KBM-7 (cell line): ENCODE data around the gene NBPF12.
"Not testable (repeated sequence)": the region's sequence is repeated elsewhere in the genome, so short reads cannot be mapped to it uniquely, and the experiment has no call there.

ENCODE experiments used
- DNase-seq: peaks from one replicate; pipeline ENCODE4 v3.0.0-alpha.2; 2015
- in situ Hi-C: fragments of 300-500 bp; cut with MboI; formaldehyde crosslinking; loops from 2 replicates; pipeline ENCODE4 v1.14.3; 2020; ENCODE audit warnings: low sequenced_read_pairs, low pct_unique_long_range_greater_than_20kb, mixed read lengths

The NBPF12 gene, protein sequence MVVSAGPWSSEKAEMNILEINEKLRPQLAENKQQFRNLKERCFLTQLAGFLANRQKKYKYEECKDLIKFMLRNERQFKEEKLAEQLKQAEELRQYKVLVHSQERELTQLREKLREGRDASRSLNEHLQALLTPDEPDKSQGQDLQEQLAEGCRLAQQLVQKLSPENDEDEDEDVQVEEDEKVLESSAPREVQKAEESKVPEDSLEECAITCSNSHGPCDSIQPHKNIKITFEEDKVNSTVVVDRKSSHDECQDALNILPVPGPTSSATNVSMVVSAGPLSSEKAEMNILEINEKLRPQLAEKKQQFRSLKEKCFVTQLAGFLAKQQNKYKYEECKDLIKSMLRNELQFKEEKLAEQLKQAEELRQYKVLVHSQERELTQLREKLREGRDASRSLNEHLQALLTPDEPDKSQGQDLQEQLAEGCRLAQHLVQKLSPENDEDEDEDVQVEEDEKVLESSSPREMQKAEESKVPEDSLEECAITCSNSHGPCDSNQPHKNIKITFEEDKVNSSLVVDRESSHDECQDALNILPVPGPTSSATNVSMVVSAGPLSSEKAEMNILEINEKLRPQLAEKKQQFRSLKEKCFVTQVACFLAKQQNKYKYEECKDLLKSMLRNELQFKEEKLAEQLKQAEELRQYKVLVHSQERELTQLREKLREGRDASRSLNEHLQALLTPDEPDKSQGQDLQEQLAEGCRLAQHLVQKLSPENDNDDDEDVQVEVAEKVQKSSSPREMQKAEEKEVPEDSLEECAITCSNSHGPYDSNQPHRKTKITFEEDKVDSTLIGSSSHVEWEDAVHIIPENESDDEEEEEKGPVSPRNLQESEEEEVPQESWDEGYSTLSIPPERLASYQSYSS (N-terminal part only)

DNA sequence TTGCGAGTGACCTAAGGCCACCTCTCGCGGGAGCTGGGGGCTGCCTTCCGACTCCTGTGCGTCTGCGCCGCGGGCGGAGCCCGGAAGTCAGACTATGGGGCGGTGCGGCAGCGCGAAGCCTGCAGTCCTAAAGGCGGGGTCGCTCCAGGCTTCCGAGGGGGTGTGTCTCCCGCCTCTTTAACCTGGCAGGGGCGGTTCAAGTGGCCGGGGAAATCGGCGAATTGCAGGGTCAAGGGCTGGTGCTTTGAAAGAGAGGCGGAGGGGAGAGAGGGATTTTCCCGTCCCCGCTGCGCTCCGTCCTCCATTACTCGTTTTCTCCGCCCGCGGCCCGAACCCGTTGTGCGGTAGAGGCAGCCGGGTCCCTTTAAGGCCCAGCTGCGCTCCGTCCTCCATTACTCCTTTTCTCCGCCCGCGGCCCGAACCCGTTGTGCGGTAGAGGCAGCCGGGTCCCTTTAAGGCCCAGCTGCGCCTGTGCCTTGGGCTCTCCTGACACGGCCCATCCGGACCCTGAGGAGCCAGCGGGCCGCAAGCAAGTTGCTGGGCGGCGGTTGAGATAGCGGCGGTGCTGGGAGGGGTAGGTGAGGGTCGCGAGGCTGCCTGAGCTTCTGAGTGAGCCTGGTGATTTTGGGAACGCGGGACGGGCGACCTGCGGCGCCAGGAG, at the start of gene NBPF12:
Gene NBPF12, plus strand, starts transcription at position 83 of the 661 bp plus-strand sequence. CDS start 21,820 bp downstream, outside the sequence.
- in situ Hi-C loops: not testable (repeated sequence)
- peak; percentile 77 for DNase-seq

DNA sequence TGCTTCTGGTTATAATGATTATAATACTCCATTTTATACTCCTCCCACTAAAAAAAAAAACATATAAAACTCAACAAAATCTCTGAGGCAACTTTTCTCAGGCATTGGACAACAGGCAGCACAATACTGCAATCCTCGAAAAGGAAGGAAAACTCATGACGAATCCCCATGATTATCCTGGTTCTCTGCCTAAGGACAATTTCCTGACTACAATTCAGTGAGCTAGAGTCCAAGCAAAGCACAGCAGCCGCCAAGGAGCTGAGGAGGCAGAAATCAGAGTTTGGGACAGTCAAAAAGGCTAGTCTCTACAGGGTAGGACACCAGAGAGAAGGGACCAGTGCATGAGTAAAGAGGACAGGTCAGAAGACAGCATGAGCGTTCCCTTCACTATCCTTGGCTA, 46.8 kb upstream of the NBPF12 start:
- in situ Hi-C loops, DNase-seq: not testable (repeated sequence)

DNA sequence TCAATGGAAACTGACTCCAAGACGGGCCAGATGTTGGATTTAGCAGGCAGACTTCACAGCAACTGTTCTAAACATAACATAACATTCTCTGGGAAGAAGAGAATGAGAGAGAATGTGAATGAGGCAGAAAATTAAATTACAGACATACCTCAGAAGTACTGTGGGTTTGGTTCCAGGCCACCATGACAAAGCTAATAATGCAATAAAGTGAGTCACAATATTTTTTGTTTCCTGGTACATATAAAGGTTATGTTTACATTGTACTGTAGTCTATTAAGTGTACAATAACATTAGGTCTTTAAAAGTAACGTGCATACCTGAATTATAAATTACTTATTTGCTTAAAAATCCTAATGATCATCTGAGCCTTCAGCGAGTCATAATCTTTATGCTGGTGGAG, 45.8 kb upstream of the NBPF12 start:
- DNase-seq, in situ Hi-C loops: not testable (repeated sequence)

DNA sequence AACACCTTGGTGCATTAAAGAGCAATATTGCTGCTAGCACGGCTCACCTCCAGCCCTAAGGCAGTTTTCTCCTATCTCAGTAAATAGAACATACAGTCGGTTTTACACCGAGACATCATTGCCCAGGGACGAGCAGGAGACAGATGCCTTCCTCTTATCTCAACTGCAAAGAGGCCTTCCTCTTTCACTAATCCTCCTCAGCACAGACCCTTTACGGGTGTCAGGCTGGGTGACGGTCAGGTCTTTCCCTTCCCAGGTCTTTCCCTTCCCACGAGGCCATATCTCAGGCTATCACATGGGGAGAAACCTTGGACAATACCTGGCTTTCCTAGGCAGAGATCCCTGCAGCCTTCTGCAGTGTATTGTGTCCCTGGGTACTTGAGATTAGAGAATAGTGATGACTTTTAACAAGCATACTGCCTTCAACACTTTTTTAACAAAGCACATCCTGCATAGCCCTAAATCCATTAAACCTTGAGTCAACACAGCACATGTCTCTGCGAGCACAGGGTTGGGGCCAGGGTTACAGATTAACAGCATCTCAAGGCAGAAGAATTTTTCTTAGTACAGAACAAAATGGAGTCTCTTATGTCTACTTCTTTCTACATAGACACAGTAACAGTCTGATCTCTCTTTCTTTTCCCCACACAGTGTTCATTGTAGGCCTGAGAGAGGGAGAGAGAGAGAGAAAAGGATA, 30.4 kb upstream of the NBPF12 start:
- in situ Hi-C loops, DNase-seq: not testable (repeated sequence)

DNA sequence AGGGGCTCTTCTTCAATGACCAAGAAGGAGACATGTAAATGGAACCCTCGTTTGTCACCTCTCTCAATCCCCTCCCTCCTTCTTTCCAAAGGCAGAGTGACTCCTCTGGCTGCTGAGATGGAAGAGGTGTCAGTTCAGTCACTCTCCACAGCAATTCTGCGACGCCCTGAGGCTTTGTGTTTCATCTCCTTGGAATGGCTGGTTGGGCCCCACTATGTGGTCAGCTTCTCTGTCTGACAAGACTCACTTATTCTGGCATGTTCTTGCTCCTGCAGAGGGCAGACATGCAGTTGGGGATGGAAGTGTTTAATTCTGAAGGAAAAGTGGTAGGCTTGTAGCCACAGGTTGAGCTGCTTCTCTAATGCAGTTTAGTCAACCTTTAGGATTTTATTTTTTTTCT, 25.1 kb upstream of the NBPF12 start:
- in situ Hi-C loops, DNase-seq: not testable (repeated sequence)

DNA sequence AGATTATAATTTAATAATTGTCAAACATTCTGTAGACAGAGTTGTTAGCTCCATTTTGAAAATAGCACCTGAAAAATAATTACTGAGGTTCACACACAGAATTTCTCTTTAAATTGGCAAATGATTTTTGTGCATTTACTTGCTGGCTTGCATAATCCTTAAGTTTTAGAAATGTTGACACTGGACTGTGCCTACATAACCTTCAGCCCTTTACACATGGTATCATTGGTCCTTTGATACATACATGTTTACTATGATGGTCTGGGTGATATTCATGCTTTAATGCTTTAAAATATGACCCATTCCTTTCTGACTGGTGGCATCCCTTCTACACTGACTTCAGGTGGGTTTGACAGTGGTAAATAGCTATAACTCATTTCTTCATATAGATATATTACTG, 17.3 kb upstream of the NBPF12 start:
- DNase-seq, in situ Hi-C loops: not testable (repeated sequence)

DNA sequence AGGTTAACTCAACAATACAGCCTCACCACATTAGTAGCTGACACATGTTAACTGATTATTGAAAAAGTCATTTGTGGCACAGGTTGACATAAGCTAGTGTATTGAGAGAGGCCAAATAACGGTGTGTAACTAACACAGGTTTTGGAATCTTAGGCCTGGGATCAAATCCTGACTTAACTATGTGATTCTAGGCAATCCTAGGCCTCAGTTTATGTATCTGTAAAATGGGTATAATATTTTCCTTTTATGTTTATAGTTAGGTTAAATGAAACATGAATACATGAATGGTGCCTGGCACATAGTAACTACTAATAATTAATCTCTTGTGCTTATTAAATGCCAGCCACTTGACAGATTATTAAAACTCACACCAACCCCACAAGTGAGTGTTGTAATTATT, 15.5 kb upstream of the NBPF12 start:
- DNase-seq, in situ Hi-C loops: not testable (repeated sequence)

DNA sequence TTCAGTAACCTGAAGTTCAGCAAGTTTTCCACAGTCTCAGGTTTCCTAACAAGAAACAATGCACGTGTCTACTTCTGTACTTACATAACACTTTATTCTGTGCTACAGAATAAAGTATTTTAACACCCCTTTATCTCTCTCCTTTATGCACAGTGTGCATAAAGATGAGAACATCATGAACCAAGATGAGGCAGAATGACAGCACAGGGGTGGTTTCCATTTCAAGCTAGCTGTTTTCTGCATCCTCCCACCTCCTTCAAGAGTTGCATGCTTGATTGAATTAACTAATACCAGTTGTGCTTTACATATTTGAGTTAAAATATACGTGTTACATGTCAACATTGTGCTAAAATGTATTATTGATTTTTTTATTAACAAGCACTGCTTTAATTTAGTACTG, 14.0 kb upstream of the NBPF12 start:
- DNase-seq, in situ Hi-C loops: not testable (repeated sequence)

DNA sequence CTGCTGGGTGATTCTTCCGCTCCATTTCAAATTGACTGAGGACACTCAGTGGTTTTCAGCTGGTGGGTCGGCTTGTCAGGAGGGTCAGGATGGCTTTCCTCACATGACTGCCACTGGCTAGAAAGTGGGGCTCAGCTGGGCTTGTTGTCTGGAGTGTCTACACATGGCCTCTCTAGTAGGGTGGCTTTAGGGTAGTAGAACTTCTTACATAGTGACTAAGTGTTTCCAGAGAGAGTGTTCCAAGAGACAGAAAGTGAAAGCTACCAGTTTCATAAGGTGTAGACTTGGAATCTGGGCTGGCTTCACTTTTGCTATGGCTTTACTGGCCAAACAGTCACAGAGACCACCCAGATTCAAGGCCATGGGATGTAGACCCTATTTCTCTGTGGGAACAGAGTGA, 11.7 kb upstream of the NBPF12 start:
- DNase-seq, in situ Hi-C loops: not testable (repeated sequence)

DNA sequence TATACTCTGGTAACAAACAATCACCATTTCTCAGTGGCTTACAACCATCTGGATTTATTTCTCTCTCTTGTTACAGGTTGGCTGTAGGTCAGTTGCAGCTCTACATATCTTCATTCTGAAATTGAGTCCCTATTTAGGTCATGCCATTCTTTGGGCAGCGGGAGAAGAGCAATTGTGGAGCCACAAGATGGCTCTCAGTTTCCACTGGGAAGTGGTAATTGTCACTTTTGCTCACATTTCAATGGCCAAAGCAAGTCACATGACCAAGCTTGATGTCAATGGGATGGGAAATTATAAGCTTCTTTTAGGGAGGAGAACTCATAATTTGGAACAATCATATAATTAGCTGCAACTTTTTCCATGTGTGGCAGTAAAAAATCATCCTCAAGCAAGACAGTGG, 7.9 kb upstream of the NBPF12 start:
- in situ Hi-C loops, DNase-seq: not testable (repeated sequence)

DNA sequence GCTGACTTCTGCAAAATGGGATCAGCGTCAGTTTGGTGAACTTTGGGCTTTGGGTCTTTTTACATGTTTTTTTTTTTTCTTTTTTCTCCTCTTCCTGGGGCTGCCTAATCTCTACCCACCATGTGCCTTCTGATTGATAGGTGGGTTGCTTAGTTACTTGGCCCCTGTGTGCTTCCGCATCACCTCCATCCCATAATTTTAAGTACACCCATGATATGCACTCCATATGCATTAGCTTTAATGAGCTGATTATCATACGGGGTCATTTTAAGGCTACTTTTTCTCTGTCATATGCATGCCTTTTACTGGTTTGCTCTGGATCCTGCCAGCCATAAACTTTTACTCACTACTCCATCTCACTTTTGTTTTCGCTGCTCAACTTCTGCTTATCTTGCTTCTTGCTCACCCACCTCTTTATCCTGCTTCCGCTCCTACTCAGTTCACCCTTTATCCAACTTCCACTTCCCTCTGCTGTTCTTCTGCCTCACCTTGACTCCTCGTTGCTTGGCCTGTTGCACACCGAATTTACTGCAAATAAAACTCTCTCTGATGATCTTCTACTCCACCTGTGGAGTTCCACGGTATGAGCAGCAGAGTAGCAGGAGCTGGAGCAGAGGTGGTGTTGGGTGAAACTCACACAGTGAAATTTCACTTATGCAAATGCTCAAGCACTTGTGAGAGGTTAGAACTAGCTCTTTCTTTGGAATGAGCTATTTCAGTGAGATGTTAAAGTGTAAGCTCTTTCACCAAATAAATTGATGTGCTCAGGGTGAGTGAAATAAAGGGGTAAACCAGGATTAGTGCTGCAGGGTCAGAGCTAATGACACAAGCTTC, 3.5 kb upstream of the NBPF12 start:
- DNase-seq: peak; percentile 40
- in situ Hi-C loops: not testable (repeated sequence)

DNA sequence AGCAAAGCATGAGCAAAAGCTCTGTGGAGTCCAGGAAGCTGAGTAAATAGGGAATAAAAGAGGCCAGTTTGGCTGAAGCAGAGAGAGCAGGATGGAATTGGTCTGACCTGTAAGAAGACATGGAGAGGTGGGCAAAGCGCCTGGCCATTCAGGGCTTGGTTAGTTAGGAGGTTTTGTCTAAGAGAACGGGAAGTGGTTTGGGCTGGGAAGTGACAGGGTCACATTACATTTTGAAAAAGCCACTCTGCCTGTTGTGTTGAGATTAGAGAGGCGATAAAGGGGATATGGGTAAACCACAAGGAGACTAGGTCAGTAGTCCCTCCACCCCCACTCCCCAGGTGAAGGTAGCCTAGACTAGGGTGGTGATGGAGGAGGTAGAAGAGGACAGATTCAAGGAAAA, 662 bp upstream of the NBPF12 start:
- DNase-seq, in situ Hi-C loops: not testable (repeated sequence)

DNA sequence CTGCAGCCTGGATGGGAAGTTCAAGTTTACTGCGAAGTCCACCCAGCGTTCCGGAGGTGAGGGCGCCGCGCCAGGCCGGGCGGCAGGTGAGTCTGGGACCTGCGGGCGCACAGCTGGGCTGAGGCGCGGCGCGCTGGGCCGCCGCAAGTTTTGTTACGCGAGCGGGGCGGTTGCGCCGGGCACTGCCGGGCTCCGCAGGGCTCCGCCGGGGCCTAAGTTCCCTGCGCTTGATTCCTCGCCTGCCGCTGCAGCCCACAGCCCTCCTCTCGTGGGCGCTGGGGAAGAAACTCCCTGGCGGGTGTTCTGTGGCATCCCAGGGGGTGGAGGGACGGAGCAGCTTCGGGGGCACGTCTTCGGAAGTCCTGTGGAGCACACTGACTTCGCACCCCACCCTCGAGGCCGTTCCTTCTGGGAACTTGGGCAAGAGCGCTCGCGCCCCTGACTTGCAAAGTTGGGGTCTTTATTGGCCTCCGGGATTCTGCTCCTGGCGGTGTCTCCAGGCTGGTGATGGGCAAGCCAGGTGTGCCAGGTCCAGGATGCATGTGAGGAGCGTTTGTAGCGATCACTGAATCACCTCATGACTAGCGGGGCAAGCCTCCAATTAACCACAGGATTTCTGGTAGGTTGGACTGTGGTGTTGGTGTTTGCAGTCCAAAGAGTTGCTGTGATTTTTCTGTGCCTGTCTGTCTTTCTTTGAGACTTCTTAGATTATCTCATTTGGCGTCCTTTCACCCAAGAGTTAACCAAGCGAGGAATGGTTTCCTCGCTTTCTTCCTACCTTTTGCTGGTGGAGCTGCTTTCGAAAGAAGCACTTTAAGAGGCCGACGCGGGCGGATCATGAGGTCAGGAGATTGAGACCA, 1.0 kb downstream of the NBPF12 start:
- peak; percentile 15 for DNase-seq
- in situ Hi-C loops: not testable (repeated sequence)

DNA sequence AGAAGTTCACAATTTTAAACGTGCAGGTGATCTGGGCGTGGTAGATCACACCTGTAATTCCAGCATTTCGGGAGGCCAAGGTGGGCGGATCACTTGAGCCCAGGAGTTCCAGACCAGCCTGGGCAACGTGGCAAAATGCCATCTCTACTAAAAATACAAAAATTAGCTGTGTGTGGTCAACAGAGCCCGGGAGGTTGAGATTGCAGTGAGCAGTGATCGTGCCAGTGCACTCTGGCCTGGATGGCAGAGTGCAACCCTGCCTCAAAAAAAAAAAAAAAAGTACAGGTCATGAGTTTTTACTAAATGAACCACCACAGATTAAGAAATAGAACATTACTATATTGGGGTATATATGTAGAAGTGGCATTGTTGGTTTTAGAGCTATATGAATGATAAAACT, 2.2 kb downstream of the NBPF12 start:
- DNase-seq, in situ Hi-C loops: not testable (repeated sequence)

DNA sequence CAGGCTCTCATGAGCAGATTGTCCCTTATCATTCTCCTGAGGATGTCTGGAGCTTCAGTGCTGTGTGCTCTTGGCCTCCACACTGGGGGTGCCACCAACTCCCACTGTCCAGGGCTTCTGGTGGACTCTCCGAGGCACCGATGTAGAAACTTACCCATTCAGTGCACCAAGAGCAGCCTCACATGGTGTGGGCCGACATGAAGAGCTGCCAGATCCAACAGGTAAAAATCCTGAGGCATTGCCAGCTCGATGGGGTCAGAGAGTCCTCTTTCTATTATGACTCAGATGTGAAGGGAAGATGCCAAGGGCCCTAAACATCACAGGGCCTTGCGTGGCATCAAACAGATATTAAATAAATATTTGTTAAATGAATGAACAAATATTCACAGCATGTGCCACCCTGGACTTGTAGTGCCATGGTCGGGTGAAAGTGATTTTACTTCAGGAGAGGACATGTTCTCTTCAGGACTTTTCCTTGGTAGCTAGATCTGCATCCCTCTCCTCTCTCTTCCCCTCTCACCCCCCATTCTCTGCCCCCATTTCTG, 5.3 kb downstream of the NBPF12 start:
- in situ Hi-C loops, DNase-seq: not testable (repeated sequence)

DNA sequence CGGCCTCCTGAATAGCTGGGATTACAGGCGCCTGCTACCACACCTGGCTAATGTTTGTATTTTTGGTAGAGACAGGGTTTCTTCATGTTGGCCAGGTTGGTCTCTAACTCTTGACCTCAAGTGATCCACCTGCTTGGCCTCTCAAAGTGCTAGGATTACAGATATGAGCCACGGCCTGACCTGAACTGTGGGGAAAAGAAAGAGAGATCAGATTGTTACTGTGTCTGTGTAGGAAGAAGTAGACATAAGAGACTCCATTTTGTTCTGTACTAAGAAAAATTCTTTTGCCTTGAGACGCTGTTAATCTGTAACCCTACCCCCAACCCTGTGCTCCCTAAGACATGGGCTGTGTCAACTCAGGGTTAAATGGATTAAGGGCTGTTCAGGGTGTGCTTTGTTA, 10.0 kb downstream of the NBPF12 start:
- in situ Hi-C loops: not testable (repeated sequence)

DNA sequence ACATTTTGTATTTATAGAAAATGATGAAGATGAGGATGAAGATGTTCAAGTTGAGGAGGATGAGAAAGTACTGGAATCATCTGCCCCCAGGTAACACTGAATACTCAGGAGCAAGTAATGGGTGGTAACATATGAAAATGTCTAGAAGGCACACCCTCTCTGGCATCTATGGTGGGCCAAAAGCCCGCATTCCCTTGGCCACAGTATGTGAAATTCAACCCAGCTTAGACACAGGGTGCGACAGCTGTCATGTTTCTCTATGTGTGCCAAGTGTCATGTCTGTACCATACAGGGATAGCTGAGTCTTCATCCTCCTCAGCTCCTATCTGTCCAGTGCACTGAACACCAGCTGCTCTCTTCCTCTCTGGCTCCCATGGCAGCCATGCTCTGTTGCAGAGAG, 26.2 kb downstream of the NBPF12 start:
- in situ Hi-C loops, DNase-seq: not testable (repeated sequence)

More for the DNA sequence above, 10.0 kb downstream of the NBPF12 start:
- DNase-seq: not testable (repeated sequence)
